Cerebellar cortex (tissue), 1 donor: ENCODE measurements around the gene NAP1L1.

Experiments used
- DNase-seq: peaks from one replicate; pipeline ENCODE4 v3.0.0-alpha.2; 2015; ENCODE audit warnings: low spot score

The NAP1L1 gene

DNA sequence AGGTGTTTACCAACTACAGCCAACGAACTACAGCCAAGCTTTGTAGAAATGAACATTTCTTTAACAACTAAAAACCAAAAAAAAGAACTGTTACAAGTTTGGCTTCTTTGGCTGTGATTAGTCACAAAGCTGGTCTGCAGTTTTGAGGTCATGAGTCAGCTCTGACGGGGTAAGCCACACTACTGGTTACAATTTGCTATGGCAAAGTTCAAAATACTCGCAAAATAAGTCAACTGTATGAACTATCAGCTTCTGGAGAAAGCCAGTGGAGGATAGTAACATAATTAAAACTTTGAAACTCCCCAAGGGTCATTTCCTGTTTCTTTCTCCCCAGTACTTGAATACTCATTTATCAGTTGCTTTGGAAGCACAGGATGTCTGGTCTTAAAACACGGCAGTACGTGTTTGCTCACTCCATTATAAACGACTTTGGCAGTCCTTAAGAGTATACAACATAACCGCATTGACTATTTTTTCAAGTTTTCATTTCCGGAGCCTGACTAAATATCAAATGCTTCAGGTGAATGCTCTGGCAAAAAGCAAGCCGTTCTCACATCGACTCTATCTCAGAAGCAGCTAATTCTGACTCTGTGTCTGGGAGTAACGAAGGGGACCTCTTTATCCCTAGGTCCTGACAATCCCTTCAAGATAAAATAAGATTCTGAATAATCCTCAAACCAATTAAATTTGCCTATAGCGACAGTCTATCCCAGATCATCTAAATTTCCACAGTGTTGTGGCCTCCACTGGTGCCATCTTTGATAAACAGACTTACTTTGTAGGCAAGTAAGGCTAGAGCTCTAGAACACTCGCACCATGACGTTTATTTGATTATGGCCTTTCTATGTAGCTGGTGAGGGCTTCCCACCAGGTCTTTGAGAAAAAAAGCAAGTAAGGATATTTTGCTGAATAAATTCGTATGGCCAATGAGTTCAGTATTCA lies 63.5 kb downstream of the NAP1L1 start:
- DNase-seq: no peak

DNA sequence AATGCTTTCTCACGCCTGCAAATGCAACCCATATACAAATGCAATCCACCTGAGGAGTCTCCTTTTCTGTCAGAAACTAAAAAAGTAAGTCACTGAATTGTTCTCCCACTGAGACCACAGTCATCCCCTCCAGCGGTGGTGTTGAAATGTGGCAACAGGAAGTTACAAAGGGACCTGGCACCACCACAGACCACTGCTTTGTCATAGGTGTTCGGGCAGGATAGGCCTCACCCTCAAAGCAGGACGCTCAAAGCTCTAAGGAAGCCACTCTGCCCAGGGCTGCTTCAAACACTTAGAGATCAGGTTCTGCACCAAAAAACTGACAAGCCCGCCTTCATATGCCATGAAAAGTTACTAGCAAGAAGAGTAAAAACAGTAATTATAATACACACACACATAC lies 64.2 kb downstream of the NAP1L1 start:
- no peak for DNase-seq

DNA sequence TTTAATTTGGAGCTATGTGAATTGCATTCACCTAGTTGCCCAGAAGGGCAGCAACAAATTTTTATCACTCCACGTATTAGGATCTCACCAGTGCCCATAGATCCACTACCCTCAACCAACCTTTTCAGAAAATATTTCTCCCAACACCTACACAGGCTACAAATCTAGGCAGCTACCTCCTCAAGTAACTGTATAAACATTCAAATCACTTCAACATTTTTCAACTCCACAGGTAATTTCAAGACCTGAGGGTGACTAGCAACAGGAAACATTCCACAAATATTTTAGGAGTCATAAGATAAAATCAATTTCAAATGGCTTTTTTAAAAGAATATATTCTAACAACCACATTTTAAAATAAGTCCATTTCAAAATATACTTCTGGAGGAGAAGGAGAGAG lies 65.8 kb downstream of the NAP1L1 start:
- DNase-seq: no peak

DNA sequence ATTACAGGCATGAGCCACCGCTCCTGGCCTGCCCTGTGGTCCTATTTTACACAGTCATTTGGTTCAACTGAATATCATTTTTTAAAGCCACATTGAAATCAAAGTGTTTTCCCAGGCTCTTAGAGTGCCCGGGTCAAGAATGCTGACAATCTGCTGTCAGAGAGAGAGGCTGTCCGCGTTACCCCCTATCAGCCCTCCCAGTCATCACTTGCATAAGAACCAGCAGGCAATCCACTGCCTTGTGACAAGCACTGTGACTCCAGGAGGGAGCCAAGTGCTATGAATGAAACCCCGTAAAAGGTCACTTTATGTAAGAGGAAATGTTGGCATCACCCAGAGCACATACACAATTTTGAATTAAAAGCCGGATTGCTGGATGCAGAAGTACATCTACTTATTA lies 66.4 kb downstream of the NAP1L1 start:
- DNase-seq: no peak

DNA sequence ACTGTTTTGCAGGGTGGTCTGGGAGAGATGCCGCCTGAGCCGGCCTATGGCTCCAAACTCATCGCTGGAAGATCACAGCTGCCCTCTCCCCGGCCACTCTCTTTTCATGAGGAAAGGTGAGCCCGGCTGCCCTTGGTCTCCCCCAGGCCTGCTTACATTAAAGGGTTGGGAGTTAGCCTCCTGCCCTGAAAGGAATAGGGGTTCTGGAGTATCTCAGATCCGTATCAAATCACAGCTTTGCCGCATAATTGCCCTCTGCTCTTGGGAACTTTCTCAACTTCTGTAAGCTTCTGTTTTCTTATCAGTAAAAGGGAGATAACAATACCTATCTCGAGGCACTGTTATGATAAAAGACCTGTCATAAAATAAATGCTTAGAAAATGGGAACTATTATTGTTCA lies 70.5 kb downstream of the NAP1L1 start:
- DNase-seq: no peak

DNA sequence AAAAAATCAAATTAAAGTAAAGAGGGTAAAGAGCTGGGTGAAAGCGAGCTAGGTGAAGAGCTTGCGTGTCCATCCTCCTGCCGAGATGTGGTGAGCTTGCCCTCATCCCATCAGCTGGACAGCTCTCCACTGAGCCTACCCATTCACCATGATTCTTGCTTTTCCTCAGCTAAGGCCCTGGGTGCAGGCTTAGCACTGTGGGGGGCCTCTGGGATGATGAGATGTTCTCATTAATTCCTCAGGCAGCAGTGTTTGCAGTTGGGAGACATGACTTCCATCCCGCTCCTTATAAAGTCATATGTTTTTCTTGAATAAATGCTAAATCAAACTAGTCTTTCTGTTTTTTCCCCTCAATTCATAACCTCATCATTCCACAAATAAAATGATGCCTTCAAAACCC lies 70.9 kb downstream of the NAP1L1 start:
- no peak for DNase-seq

DNA sequence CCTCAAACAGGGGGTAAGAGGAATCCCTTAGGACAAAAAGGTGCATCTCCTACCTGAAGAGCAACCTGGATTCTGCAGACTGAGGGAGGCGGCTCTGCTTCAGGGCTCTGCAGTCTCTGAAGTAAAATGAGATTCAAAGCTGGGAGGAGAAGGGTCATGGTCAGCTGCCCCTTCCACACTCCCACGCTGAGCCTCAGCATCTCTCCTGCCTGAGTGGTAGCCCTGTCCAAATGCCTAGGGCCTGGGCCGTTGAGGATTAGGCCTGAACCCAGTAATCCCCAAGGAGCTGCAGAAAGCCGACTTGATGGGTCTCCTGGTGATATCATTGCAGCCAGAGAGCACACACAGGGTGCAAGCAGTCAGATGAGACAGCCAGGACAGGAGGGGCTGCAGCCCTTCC lies 71.8 kb downstream of the NAP1L1 start:
- DNase-seq: no peak

DNA sequence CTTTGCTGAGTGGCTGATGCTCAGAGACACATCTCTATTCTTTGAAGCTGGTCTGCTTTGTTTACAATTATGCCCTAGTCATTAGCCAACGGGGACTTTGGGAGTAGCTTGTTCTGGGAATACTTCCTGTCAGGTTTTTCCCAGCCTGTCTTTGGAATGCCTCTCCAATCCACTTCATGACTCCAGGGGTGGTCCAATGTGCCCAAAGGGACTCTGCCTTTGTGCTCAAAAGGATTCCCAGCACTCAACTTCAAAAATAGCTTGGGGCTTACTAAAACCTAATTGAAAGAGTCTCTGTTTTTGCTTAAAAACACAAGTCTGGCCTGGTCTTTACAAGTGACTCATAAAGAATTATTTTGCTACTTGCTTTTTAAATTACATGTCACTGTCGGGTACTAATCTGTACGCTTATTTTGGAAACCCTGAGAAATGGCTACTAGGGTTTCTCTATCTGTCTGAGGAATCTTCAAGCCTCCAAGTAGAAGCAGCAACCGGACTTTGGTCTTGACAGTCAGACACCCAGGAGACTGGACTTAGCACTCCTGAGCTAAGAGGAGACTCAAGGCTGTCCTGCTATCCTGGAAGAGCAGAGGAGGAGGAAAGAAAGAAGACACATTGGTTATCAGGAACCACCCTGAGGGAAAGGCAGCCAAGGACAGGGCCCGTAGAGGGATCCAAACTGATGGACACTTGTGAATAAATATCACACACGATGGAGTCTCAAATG lies 73.6 kb downstream of the NAP1L1 start:
- DNase-seq: no peak

DNA sequence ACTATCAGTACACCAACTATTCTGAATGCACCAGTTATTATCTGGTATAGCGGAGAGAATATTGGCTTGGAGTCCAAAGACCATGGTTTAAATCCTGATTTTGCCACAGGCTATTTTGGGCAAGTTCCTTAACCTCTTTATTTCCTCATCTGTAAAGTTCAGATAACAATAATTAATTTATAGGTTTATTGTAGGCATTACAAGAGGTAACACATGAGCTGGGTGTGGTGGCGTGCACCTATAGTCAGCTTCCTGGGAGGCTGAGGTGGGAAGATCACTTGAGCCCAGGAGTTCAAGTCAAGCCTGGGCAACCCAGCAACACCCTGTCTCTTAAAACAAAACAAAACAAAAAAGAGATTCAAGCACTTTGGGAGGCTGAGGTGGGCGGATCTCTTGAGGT lies 76.1 kb downstream of the NAP1L1 start:
- DNase-seq: no peak

DNA sequence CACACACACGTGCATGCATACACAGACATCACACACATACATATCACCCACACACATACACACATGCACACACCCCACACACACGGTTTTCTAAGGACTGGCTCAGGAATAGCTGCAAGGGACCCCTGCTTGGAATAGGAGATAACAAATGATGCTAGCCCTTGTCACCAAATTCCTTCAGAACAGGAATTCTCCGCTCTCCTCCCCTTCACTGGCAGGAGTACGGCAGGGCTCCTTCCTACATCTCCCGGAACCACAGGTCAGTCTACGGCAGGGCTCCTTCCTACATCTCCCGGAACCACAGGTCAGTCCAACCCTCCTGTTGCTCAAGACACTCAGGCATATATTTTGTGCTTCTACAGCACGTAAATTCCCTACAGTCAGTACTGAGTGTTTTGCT lies 76.8 kb downstream of the NAP1L1 start:
- no peak for DNase-seq

DNA sequence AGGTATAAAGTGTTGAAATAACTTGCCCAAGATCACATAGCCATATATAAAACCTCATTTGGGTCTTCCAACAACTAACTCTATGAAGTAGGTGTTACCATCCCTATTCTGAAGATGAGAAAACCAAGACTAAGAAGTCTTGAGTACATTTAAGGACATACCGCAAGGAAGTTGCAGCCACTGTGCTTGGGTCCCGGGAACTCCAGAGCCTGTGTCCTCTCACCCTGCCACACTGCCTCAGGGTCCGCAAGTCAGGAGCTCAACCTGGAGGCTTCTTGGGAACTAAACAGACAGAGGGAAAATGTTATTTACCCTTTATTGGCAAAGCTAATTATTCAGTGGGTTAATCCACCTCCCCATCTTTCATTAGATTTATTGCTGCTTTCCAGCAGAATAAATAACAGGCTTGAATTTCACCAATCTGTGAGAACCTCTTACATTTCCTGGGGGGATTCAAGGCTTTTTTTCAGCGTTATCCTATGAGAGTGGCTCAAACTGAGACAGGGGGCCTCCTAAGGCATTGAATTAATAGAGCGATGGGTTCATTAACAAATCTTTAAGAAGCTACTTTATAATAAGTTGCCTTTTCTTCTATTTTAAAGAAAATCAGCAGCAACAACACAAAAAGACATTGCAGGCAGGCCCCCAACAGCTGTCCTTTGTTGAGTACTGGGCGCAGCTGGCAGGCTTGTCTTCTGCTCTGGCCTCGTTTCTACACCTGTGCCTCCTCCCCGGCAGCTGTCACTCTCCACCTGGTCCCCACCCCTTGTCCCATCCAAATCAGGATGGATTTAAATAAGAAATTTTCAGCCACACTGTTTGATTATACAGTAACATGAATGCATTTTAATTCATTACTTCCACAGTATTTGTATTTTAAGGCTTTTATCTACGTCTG lies 78.2 kb downstream of the NAP1L1 start:
- no peak for DNase-seq

DNA sequence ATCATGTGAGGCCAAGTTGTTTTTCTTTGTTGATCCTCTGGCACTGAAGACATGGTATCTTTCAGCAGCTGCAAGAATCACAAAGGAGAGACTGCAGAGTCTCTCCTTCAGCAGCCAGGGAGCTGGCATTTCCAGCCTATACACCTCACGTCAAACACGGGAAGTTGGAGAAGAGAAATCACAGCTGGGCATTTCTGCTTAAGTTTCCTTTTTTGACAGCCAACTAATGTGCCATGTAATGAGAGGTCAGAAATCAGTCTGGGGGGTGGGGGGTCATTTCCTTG lies 81.2 kb downstream of the NAP1L1 start:
- DNase-seq: no peak

DNA sequence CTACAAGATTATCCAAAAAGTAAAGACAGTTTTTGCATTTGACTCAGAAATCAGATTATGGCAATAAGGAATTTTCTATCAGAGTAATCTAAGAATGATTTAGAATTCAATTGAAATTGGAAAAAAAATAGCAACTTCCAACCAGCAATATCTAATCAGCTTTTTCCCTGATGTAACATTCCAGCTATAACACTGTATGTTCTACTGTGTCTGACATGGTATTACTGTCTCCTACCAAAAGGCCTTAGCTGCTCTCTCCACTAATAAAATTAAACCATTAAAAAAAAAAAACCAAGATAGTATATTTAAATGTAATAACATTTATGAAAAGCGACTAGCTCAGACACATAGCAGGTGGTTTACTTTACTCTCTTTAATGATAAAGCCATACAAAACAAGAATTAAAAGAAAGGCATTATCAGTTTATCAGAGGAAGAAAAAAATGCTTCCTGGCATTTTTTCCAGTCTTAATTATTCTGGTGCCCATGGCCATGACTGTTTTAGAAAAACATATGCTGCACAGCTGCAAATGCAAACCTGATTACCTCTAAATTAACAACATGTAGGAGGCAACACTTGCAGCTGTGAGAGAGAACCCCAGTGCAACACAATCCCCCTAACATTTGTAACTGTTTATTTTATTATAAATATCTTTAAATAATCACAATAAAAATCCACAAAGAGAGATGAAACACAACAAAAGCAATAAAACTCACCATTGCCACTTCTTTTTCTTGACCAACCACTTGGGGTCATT lies 81.7 kb downstream of the NAP1L1 start:
- DNase-seq: no peak

DNA sequence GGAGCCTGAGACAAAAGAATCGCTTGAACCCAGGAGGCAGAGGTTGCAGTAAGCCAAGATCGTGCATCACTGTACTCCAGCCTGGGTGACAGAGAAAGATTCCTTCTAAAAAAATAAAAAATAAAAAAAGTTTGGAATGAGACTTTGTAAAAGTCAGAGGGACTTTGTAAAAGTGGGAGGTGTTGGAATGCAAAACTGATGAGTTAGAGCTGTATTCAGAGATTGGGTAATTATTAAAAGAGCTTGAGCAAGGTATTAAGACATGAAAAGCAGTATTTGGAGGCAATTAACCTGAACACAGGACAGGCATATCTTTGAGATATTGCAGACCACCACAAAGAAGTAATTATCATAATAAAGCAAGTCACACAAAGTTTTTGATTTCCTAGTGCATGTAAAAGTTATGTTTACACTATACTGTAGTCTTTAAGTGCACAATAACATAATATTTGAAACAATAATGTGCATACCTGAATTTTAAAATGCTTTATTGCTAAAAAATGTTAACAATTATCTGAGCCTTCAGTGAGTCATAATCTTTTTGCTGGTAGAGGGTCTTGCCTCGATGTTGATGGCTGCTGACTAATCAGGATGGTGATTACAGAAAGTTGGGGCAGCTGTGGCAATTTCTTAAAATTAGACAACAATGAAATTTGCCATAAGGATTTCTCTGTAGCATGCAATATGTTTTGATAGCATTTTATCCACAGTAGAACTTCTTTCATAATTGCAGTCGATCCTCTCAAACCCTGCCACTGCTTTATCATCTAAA lies 86.0 kb downstream of the NAP1L1 start:
- no peak for DNase-seq

DNA sequence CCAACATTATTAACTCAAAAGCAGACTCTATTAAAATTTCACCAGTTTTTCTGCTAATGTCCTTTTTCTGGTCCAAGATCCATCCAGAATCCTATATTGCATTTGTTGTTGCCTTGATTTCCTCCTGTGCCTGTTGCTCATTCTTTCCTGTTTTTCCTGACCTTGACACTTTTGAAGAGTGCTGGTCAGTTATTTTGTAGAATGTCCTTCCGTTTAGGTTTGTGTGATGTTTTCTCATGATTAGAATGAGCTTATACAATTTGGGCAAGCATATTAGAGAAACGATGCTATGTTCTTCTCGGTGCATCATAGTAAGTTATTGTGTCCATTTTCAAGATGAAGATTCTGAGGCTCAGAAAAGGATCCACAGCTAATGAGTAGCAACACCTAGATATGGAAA lies 86.8 kb downstream of the NAP1L1 start:
- DNase-seq: no peak

DNA sequence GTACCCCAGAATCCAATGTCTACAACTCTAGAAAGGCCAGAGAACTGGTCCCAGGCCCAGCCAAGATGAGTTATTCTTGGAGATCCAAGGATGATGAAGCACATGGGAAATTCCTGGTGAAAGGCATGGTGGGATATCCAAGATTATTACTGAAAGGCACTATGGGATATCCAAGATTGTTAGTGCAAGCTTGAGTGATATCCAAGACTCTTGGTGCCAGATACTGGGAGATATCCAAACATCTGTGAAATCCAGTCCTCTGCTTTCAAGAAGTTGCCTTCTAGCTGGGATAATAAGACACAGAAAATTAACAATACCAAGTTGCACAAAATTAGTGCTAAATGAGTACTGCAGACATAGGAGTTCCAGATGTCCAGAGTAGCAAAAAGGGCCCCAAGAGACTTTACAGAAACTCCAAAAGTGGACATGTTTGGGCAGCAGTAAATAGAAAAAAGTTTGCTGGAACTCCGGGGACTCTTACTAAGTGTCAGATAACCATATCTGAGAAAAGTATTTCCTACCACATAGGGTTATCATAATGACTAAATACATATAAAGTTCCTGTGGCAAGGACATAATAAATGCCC lies 87.5 kb downstream of the NAP1L1 start:
- DNase-seq: no peak

DNA sequence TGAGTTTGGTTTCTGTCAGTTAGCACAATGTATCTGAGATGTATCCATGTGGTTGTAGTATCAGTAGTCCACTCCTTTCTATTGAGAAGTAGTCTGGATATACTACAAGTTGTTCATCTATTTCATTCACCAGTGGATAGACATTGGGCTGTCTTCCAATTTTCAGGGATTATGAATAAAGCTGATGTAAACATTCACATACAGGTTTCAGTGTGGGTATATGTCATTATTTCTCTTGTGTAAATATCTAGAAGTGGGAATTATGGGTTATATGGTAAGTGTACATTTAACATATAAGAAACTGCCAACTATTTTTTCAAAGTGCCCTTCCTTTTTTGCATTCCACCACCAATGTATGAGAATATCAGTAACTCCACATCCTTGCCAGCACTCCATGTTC lies 88.8 kb downstream of the NAP1L1 start:
- no peak for DNase-seq

DNA sequence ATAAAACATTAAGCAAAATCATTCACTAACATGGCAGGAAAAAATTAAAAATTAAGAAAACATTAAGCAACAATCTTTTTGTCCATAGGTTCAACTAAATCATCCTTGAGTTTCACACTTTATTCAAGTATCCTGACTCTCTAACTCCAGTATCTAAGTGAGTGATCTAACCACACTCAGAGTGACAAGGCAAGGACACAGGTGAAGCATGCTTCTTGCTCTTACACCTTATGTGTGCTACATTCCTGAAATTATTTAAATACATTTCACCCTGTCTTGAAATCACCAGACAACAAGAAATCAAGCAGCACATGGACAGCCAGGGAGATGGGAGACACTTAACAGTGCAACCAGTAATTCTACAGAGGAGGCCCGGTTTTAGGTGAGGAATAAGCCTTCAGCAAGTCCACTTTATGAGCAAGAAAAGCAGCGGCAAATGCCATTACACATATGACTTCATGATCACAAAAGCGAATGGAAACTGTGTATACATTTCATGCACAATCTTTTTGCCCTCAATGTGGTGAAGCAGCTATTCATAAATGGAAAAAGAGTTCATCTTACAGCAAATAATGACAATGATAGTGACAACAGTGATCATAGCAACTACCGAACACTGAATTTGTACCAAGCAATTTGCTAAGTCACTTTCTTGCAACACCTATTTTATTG lies 90.3 kb downstream of the NAP1L1 start:
- DNase-seq: no peak

DNA sequence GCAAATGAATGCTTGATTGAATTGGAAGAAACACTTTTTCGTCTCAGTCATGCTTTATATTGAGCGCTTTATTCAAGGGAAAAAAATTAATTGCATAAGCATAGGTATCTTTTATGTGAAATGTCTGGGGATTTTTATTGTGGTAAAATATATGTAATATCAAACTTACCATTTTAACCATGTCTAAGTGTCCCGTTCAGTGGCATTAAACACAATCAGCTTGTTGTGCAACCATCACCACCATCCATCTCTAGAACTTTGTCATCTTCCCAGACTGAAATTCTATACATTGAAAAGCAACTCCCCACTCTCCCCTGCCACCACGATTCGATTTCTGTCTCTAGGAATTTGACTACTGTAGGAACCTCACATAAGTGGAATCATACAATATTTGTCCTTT lies 92.7 kb downstream of the NAP1L1 start:
- DNase-seq: no peak
